D341Med (cell line): ENCODE measurements around the gene TIGD6.
"Not testable (repeated sequence)": the region's sequence is repeated elsewhere in the genome, so short reads cannot be mapped to it uniquely, and the experiment has no call there.

Source experiments
- DNase-seq: peaks from one replicate; pipeline ENCODE4 v3.0.0; 2012; ENCODE audit warnings: low spot score

The TIGD6 gene

GRCh38 chr5:149969181-149969930 lies 31.1 kb downstream of the TIGD6 start:
- DNase-seq: no peak

GRCh38 chr5:149966946-149967345 lies 33.5 kb downstream of the TIGD6 start:
- no peak for DNase-seq

- DNase-seq: no peak
Measured at GRCh38 chr5:149963729-149964128, 36.7 kb downstream of the TIGD6 start.

GRCh38 chr5:149962601-149963300 lies 37.7 kb downstream of the TIGD6 start:
- no peak for DNase-seq

- DNase-seq: peak; percentile 55
Measured at GRCh38 chr5:149961957-149962409, 38.5 kb downstream of the TIGD6 start.

- DNase-seq: no peak
Measured at GRCh38 chr5:149961186-149961685, 39.2 kb downstream of the TIGD6 start.

- DNase-seq: peak; percentile 96
Measured at GRCh38 chr5:149960272-149961185, 39.9 kb downstream of the TIGD6 start, which contains the start of gene SLC26A2. TSS of gene SLC26A2 (plus strand) at chr5:149960758. CDS start at chr5:149977653, 16,895 bp downstream.

GRCh38 chr5:149959406-149960236 lies 40.8 kb downstream of the TIGD6 start:
- peak; percentile 56 for DNase-seq

GRCh38 chr5:149957855-149958254 lies 42.6 kb downstream of the TIGD6 start:
- DNase-seq: no peak

GRCh38 chr5:149956685-149957084 lies 43.8 kb downstream of the TIGD6 start:
- no peak for DNase-seq

- no peak for DNase-seq
Measured at GRCh38 chr5:149954798-149955197, 45.7 kb downstream of the TIGD6 start.

GRCh38 chr5:149953436-149954121 lies 46.9 kb downstream of the TIGD6 start:
- DNase-seq: no peak

GRCh38 chr5:149951138-149951749 lies 49.2 kb downstream of the TIGD6 start:
- no peak for DNase-seq

GRCh38 chr5:149948993-149949392 lies 51.5 kb downstream of the TIGD6 start:
- DNase-seq: no peak

GRCh38 chr5:149946118-149946517 lies 54.3 kb downstream of the TIGD6 start:
- no peak for DNase-seq

GRCh38 chr5:149944666-149945065 lies 55.8 kb downstream of the TIGD6 start, which contains the start of gene PDE6A:
TSS of gene PDE6A (minus strand) at chr5:149944793. CDS start at chr5:149944673, 120 bp downstream.
- peak; percentile 68 for DNase-seq

GRCh38 chr5:149943177-149943949 lies 57.1 kb downstream of the TIGD6 start:
- DNase-seq: not testable (repeated sequence)
